GM21390 (cell line): Measurements from ENCODE around the gene ATCAY.
"Not testable (repeated sequence)": the region's sequence is repeated elsewhere in the genome, so short reads cannot be mapped to it uniquely, and the experiment has no call there.

ENCODE experiments used
- ATAC-seq: cut with Tn5 transposase; IDR thresholded peaks from one replicate; pipeline ENCODE4 v1.9.1; 2021; ENCODE audit not compliant: unreplicated experiment

Gene ATCAY

GRCh38 chr19:3945838-3946237 lies 65.4 kb downstream of the ATCAY start:
- ATAC-seq = no peak

- not testable (repeated sequence) for ATAC-seq
Observed at GRCh38 chr19:3947316-3947933, 66.9 kb downstream of the ATCAY start.

GRCh38 chr19:3949294-3949693 lies 68.8 kb downstream of the ATCAY start:
- no peak for ATAC-seq

GRCh38 chr19:3949997-3950859 lies 69.7 kb downstream of the ATCAY start:
- ATAC-seq = no peak

- ATAC-seq = no peak
Observed at GRCh38 chr19:3950871-3951861, 70.7 kb downstream of the ATCAY start.

GRCh38 chr19:3952755-3953276 lies 72.3 kb downstream of the ATCAY start:
- ATAC-seq = not testable (repeated sequence)

- no peak for ATAC-seq
Observed at GRCh38 chr19:3954107-3954506, 73.6 kb downstream of the ATCAY start.

GRCh38 chr19:3955276-3955675 lies 74.8 kb downstream of the ATCAY start:
- not testable (repeated sequence) for ATAC-seq

GRCh38 chr19:3955688-3956087 lies 75.2 kb downstream of the ATCAY start:
- ATAC-seq = no peak

- ATAC-seq = no peak
Observed at GRCh38 chr19:3958836-3959765, 78.6 kb downstream of the ATCAY start.

GRCh38 chr19:3959766-3960131 lies 79.3 kb downstream of the ATCAY start:
- ATAC-seq = no peak

GRCh38 chr19:3961007-3961406 lies 80.5 kb downstream of the ATCAY start:
- no peak for ATAC-seq

- ATAC-seq = no peak
Observed at GRCh38 chr19:3963458-3964255, 83.2 kb downstream of the ATCAY start.

GRCh38 chr19:3964256-3965194 lies 84.0 kb downstream of the ATCAY start:
- no peak for ATAC-seq

- ATAC-seq = no peak
Observed at GRCh38 chr19:3966051-3967017, 85.8 kb downstream of the ATCAY start.

- not testable (repeated sequence) for ATAC-seq
Observed at GRCh38 chr19:3967983-3968382, 87.5 kb downstream of the ATCAY start.
